Ascending aorta (tissue), 2 donors: ENCODE results near the gene RANGAP1. TPM values are rescaled to one million over a fixed set of nuclear protein-coding genes. Genes with fewer than 3 reads are reported as not detected.

Experiments
- DNase-seq, 2 donors: peaks; one replicate each; pipeline ENCODE4 v3.0.0-alpha.2; 2019; ENCODE audit warnings: low spot score in 2 of 2
- H3K27ac ChIP-seq, 2 donors: fragments of 200-600 bp; sonication (generic); one replicate each; pipeline ENCODE4 v1.5.1; 2016 to 2017; ENCODE audit warnings: mild to moderate bottlenecking in 1 of 2
- H3K27me3 ChIP-seq: fragments of 200-600 bp; sonication (generic); one replicate; pipeline ENCODE4 v1.5.1; 2017
- H3K36me3 ChIP-seq, 2 donors: fragments of 200-600 bp; sonication (generic); one replicate each; pipeline ENCODE4 v1.5.1; 2016
- H3K4me1 ChIP-seq, 2 donors: fragments of 200-600 bp; sonication (generic); one replicate each; pipeline ENCODE4 v1.5.1; 2016 to 2017; ENCODE audit warnings: mild to moderate bottlenecking in 1 of 2
- H3K4me3 ChIP-seq, 2 donors: fragments of 200-600 bp; sonication (generic); one replicate each; pipeline ENCODE4 v1.5.1; 2016 to 2017; ENCODE audit warnings: mild to moderate bottlenecking in 1 of 2
- H3K9me3 ChIP-seq, 2 donors: fragments of 200-600 bp; sonication (generic); one replicate each; pipeline ENCODE4 v1.5.1; 2016
- CTCF ChIP-seq, 3 experiments: fragments of 200-600 bp in 2 of 3; fragments of 450-650 bp in 1 of 3; sonication (generic) in 2 of 3; IDR thresholded peaks; one replicate each; pipeline ENCODE4 v1.5.1; 2016 to 2019; ENCODE audit warnings: antibody characterized with exemption in 3 of 3, mild to moderate bottlenecking in 1 of 3, moderate library complexity in 1 of 3
- intact Hi-C: fragments of 100-400 bp; cut with DNase I; formaldehyde crosslinking; loops from one replicate; pipeline ENCODE4 v1.15.1; 2023
- total RNA-seq: library from RNA; depleted of rRNA; stranded (reverse); fragments of >200 nt; gene quantifications from one replicate; pipeline ENCODE4 v1.1.0, GENCODE V29; 2016

The RANGAP1 gene
- total RNA-seq, 1 donor from 2014 or later, result 49.8 TPM

- intact Hi-C loops, result no loop called here
- H3K27ac ChIP-seq, result no peak overlapping the region
- no peak for DNase-seq
- H3K27me3 ChIP-seq, result no peaks in the 10 kb centered on the region
- no peaks in the 10 kb centered on the region for H3K9me3 ChIP-seq
- H3K4me3 ChIP-seq, result no peak overlapping the region
- H3K4me1 ChIP-seq, result no peaks in the 10 kb centered on the region
- no peak for TF ChIP-seq CTCF (IDR thresholded peaks at IDR 0.05)
- peaks cover 23 to 35% of the 10 kb centered on the region in 2 donors for H3K36me3 ChIP-seq
Observed at GRCh38 chr22:41231369-41231768, 54.6 kb downstream of the RANGAP1 start.

- no peak overlapping the region for H3K4me3 ChIP-seq
- intact Hi-C loops, result no loop called here
- DNase-seq, result no peak
- no peak for TF ChIP-seq CTCF (IDR thresholded peaks at IDR 0.05)
- no peaks in the 10 kb centered on the region for H3K27me3 ChIP-seq
- no peak overlapping the region for H3K27ac ChIP-seq
- no peaks in the 10 kb centered on the region for H3K9me3 ChIP-seq
- no peaks in the 10 kb centered on the region for H3K4me1 ChIP-seq
- peaks cover 32 to 45% of the 10 kb centered on the region in 2 donors for H3K36me3 ChIP-seq
Observed at GRCh38 chr22:41230401-41230785, 55.6 kb downstream of the RANGAP1 start.

- Histone ChIP-seq H3K9me3 (no peaks in the 10 kb centered on the region), H3K4me3 (no peak overlapping the region), H3K27me3 (no peaks in the 10 kb centered on the region), H3K27ac (no peak overlapping the region), H3K36me3 (peaks cover 38 to 50% of the 10 kb centered on the region in 2 donors), H3K4me1 (no peaks in the 10 kb centered on the region)
- intact Hi-C loops, result no loop called here
- no peak for DNase-seq
- no peak for TF ChIP-seq CTCF (IDR thresholded peaks at IDR 0.05)
Observed at GRCh38 chr22:41229730-41230400, 56.1 kb downstream of the RANGAP1 start.

- DNase-seq, result no peak
- no peaks in the 10 kb centered on the region for H3K9me3 ChIP-seq
- no peaks in the 10 kb centered on the region for H3K4me1 ChIP-seq
- no peak for TF ChIP-seq CTCF (IDR thresholded peaks at IDR 0.05)
- peaks cover 44 to 56% of the 10 kb centered on the region in 2 donors for H3K36me3 ChIP-seq
- intact Hi-C loops, result no loop called here
- H3K27me3 ChIP-seq, result no peaks in the 10 kb centered on the region
- H3K4me3 ChIP-seq, result no peak overlapping the region
- H3K27ac ChIP-seq, result no peak overlapping the region
Observed at GRCh38 chr22:41229215-41229614, 56.8 kb downstream of the RANGAP1 start.

- Histone ChIP-seq H3K27ac (no peak overlapping the region), H3K9me3 (no peaks in the 10 kb centered on the region), H3K27me3 (no peaks in the 10 kb centered on the region), H3K4me3 (no peak overlapping the region), H3K4me1 (no peaks in the 10 kb centered on the region), H3K36me3 (peaks cover 62 to 78% of the 10 kb centered on the region in 2 donors)
- no peak for DNase-seq
- intact Hi-C loops, result no loop called here
- no peak for TF ChIP-seq CTCF (IDR thresholded peaks at IDR 0.05)
Observed at GRCh38 chr22:41226723-41227655, 59.0 kb downstream of the RANGAP1 start.
